Activated CD4-positive, alpha-beta T cell treated with anti-CD3 and anti-CD28 coated beads, Interleukin-2, Interleukin-6, amounts not matched to agents 100 ng/mL and 50 ng/mL, durations not matched to agents 16 hours and 8 hours (primary cell): Measurements from ENCODE around the gene TRABD2B.

ENCODE experiments used
- DNase-seq: peaks from one replicate; pipeline ENCODE4 v3.0.0-alpha.2; 2020

The TRABD2B gene

DNA sequence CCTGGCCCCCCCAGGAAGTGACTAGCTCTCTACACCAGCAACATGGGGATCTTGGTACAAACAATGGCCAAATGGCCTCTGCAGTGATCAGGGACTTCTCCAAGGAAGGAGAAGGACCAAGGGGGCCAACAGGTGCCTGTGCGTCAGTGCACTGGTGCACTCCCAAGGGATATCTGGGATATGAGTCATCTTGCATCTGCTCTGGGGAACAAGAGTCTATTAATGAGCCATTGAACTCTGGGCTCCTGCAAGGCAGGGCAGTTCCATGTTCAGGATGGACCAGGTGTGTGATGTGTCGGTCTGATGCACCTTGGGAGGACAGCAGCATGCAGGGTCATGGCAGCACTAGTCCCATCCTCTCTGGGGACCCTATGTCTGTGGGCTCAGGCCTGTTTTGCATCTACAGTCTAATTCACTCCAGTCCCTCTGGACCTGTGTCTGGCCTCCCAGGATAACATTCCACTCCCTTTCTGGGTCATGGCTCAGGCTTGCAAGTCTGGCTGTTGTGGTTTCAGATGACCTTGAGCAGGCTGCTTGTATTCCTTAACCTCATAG lies 125.3 kb downstream of the TRABD2B start:
- no peak for DNase-seq

GRCh38 chr1:47870946-47871676 lies 126.1 kb downstream of the TRABD2B start:
- DNase-seq: no peak

DNA sequence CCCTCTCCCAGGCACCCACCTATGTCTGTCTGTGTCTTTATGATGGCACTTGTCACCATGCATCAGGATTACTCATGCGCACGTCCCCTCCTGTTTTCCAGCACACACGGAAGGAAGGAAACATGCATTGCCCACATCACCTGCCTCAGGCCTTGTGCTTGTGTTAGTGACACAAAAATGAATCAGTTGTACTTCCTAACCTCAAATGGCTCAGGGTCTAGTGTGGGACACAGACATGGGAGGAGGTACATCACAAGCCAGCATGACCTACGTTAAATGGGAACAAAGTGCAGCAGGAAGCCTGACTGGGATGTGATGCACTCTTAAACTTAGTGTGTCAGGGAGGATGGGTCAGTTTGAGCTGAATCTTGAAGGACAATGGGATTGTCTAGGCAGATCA lies 126.7 kb downstream of the TRABD2B start:
- no peak for DNase-seq

GRCh38 chr1:47868348-47868676 lies 128.9 kb downstream of the TRABD2B start:
- DNase-seq: no peak

GRCh38 chr1:47867438-47868347 lies 129.5 kb downstream of the TRABD2B start:
- DNase-seq: no peak

- DNase-seq: no peak
Measured at GRCh38 chr1:47866601-47867437, 130.4 kb downstream of the TRABD2B start.

DNA sequence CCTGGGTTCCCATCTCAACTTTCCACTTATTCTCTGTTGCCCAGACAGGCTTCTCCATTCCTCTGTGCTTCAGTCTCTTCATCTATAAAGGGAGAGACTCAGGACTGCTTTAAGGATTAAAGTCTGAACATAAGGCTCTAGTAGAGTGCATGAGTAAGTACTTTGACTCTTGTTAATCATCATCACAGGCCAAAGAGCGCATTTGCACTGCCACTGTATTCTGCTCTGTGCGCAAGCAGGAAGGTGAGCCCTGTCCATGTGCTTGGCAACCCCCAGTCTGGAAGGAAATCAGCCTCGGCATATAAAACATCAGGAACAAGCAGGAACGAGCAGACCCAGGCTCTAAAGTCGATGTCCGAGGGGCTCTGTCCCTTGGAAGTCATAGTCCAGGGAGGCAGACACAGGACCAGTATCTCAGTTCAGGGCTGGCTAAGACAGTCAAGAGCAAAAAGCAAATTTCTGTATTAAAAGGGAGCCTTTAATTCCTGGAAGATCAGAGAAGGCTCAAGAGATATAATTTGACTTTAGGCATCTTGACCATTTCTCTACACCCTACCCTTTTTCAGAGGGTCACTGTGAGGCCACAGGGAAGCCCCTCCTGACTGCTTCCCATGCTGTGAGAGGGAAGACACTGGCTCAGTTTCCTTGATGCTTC lies 131.2 kb downstream of the TRABD2B start:
- no peak for DNase-seq

DNA sequence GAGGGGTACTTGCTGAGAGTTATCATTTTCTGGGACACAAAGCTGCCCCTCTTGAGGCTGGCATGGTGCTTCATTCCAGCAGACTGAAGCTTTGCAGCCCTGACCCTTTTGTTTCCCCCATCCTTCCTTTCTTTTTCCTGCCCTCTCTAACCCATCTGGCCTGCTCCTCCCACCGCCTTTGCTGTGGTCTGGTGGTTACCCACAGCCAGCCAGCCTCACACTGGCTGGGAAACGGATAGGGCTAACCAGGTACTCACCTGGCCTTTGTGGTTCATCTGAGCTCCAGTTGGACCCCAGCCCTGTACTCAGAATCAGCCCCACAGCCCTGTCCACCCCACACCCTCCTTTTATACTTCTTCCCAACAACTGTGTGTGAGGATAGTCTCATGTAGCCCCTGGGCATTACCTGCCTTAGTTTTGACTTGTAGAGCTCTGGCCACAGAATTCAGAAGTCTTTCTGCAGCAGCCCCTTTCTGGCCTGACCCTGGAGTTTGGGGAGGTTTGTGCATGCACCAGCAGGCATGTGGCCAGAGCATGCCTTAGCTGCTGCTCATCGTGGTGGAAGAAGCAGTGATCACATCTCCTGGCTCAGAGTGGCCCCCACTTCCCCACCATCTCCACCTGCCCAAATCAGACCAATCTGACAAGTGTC lies 138.0 kb downstream of the TRABD2B start:
- DNase-seq: no peak

DNA sequence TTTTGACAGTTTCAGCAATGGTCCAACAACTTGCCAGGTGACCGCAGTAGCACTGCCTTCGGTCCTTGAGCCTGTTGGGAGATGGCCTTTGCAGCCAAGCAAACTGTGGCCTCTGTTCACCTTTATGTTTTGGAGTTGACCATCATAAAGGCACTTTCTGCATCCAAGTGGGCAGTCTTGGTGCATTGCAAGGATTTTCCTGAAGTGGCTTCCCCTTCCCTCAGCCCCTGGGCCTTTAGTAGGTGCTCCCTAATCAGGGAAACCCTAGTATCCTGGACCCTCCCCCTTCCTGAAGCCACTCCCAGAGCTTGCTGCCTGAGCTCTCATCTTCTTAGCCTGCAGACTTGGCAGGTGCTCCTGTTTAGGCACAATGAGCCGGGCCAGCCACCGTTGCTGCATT lies 140.2 kb downstream of the TRABD2B start:
- DNase-seq: no peak

- no peak for DNase-seq
Measured at GRCh38 chr1:47855230-47855629, 142.0 kb downstream of the TRABD2B start.

DNA sequence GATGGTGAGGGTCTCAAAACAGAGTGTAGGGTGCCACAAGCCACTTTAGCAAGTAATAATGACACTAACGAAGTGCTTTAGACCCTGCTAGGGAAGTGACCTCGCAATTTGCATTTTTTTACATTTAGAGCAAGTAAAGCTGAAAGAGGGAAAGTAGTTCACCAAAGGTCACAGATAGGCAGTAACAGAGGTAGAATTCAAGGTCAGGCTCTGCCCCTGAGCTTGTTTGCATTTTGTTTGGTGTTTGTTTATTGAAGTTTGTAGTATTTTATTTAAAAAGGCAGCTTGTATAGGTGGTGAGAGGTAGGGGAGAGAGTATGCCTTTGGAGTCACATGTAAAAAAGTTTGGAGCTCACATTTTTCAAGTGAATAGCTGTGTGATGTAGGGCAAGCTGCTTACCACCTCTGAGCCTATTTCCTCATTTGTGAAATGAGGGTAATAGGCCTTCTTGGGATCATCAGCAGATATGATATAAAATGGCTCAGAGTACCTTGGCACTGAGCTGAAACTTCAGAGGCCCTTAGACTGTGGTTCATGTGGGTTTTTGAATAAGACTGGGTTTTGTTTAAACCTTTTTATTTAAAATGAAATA lies 142.5 kb downstream of the TRABD2B start:
- no peak for DNase-seq

DNA sequence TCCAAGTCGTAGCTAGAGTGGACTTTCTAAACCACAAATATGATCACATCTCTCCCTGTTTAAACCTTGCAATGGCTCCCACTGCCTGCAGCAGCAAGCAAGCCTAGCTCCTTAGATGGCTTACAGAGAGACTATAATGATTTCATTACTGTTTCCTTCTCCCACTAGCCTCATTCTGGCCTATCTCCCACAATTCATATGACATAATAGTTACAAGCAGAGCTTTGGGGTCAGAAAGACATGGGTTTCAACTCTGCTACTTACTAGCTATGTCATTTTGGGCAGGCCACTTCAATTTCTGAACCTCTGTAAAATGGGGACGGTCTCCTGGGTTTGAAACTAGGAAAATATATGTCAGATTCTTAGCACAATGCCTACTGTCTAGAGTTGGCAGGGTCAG lies 143.3 kb downstream of the TRABD2B start:
- no peak for DNase-seq

DNA sequence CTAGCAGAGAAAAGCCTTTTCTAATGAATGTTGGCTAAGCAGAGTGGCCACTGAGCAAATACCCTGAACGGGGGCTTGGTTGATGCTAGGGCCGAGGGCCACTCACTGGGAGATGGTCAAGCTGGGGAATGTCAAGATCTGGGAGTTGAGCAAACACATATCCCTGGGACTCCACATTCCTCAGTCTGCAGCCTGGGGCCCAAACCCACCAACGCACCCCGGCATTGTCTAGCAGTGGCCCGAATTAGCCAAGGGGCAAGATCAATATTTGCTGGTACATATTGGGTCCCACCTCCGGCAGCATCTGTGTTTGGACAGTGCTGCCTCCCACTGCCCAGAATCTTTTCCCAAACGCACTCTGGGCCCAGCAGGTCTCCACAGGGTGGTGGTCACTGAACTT lies 144.1 kb downstream of the TRABD2B start:
- DNase-seq: no peak

- no peak for DNase-seq
Measured at GRCh38 chr1:47852006-47852718, 145.0 kb downstream of the TRABD2B start.

DNA sequence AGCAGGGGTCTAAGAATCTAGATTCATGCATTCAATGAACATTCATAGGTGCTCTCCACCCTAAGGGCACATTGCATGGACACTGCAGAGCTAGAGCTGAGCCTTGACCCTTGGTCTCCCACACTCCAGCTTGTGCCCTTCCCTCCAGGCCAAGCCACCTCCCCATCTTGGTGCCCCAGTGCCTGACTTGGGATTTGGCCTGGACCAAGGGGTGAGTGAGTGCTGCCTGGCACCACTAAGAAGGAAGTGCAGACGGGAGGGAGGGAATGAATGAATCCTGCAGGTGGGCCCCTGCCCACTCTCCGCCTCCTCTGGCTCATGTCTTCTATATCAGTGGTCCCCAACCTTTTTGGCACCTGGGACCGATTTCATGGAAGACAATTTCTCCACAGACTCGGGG lies 146.7 kb downstream of the TRABD2B start:
- no peak for DNase-seq

- no peak for DNase-seq
Measured at GRCh38 chr1:47849591-47850261, 147.5 kb downstream of the TRABD2B start.

DNA sequence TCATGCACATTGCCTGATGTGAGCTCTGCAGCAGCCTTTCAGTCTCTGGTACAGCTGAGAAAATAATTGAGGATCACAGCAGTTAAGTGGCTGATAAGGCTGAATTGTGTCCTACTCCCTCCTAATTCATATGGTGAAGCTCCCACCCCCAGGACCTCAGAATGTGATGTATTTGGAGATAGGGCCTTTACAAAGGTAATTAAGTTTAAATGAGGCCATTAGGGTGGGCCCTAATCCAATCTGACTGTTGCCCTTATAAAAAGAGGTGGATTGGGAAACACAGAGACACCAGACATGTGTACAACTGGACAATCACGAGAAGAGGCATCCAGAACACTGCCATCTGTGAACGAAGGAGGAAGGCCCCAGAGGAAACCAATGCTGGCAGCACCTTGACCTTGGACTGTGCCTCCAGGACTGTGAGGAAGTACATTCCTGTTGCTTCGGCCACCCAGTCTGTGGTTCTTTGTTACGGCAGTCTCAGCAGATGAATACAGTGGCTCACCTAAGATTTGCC lies 148.1 kb downstream of the TRABD2B start:
- DNase-seq: no peak

DNA sequence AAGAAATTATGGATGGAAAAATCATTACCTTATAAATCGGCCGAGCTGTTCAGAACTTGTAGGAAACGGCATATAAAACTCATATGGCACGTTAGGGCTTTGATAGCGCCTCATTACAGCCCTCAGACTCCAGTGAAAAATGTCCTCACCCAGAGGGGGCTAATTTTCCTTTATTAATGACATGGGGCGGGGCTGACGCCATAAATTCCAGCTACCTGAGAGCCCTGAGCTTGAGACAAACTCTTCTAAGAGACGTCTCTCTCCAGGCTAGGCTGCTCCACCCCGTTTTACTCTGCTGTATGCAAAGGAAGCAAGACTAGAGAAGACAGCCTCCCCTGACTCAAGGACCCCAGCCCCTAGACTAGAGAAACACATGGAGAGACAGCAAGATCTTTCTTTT lies 149.4 kb downstream of the TRABD2B start:
- no peak for DNase-seq

GRCh38 chr1:47844558-47844955 lies 152.6 kb downstream of the TRABD2B start:
- no peak for DNase-seq
